ENCODE data around the gene MMP25.
A peak's percentile ranks its signal among the peaks of the same experiment; 100 is the strongest.

Gene MMP25

DNA sequence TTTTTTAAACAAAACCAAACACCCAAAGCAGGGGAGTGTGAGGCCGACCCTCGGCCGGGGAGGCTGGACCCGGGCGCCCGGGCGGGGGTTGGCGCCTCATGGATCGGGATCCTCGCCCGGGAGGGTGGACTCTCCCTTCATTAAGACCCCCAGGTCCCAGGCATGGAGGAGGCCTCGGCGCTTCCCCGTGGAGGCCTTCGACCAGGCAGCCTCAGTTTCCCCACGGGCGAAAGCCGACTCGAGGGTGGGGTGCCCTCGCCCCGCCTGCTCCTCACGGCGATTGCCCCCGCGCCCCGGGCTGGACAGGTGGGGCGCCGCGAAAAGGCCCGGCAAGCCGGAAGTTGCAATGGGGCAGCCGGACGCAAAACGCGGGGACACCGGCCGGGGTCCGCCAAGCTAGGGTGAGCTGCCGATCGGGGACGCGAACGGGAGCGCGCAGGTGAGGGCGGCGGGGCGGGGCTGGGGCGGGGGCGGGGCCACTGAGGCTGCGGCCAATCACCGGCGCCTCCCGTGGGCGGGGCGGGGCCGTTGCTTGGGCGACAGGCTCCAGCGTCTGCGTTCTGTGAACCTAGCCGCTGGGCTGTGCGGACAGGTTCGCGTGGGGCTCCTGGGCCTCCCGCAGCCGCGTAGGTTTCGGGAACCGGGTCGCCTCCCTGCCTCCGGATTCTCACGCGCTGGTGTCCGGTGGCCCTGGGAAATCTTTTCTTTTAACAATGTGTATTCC, 60.0 kb downstream of the MMP25 start:
- Histone ChIP-seq H4K20me1 (ENCODE audit: insufficient read depth, low read length, poor library complexity, severe bottlenecking) (no peaks in the 10 kb centered on the region), H3K79me2 (ENCODE audit: insufficient read depth, low read length) (no peaks in the 10 kb centered on the region), H3K36me3 (ENCODE audit: insufficient read depth, low read length) (no peaks in the 10 kb centered on the region), H3K9ac (ENCODE audit: low read depth, low read length, poor library complexity, severe bottlenecking) (peak overlapping the region; percentile 91), H3K9me3 (ENCODE audit: insufficient read depth, low read depth, low read length) (no peaks in the 10 kb centered on the region), H3K9me2 (replicated peaks; ENCODE audit: low read depth, low read length) (no peaks in the 10 kb centered on the region), H3K4me3 (ENCODE audit: low read length, poor library complexity, severe bottlenecking) (peak overlapping the region; percentile 76), H3K27me3 (ENCODE audit: insufficient read depth, low read length, poor library complexity, severe bottlenecking) (no peaks in the 10 kb centered on the region), H3K4me2 (ENCODE audit: low read depth, low read length, poor library complexity, severe bottlenecking) (peak overlapping the region; percentile 75), H3F3A (ENCODE audit: low read depth) (no peaks in the 10 kb centered on the region), H3K4me1 (ENCODE audit: insufficient read depth, low read length, poor library complexity, severe bottlenecking) (no peaks in the 10 kb centered on the region), H2AFZ (ENCODE audit: low read length) (peak overlapping the region; percentile 73)
- TF ChIP-seq, protein P1, sequence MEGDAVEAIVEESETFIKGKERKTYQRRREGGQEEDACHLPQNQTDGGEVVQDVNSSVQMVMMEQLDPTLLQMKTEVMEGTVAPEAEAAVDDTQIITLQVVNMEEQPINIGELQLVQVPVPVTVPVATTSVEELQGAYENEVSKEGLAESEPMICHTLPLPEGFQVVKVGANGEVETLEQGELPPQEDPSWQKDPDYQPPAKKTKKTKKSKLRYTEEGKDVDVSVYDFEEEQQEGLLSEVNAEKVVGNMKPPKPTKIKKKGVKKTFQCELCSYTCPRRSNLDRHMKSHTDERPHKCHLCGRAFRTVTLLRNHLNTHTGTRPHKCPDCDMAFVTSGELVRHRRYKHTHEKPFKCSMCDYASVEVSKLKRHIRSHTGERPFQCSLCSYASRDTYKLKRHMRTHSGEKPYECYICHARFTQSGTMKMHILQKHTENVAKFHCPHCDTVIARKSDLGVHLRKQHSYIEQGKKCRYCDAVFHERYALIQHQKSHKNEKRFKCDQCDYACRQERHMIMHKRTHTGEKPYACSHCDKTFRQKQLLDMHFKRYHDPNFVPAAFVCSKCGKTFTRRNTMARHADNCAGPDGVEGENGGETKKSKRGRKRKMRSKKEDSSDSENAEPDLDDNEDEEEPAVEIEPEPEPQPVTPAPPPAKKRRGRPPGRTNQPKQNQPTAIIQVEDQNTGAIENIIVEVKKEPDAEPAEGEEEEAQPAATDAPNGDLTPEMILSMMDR (conservative IDR thresholded peaks at IDR 0.05; ENCODE audit: low read length), result no peak
- TF ChIP-seq EZH2phosphoT487 (IDR thresholded peaks at IDR 0.05; ENCODE audit: borderline replicate concordance), result no peak
